Activated CD8-positive, alpha-beta memory T cell treated with anti-CD3 and anti-CD28 coated beads, Interleukin-2, amount 10 ng/mL, durations not matched to agents 7 days and 5 days (primary cell): ENCODE results near the gene HERPUD1. TPM values are rescaled to one million over a fixed set of nuclear protein-coding genes. Genes with fewer than 3 reads are reported as not detected.
"Not testable (repeated sequence)": the region's sequence is repeated elsewhere in the genome, so short reads cannot be mapped to it uniquely, and the experiment has no call there.

Experiments used
- ATAC-seq: fragments of 150-1000 bp; cut with Tn5 transposase; one replicate; pipeline ENCODE4 v1.10.0; 2021; ENCODE audit warnings: moderate library complexity
- CTCF ChIA-PET: fragments of 350-600 bp; sonication (Branson Sonifier 250); formaldehyde crosslinking; loops from one replicate; lab custom pipeline; 2021; ENCODE audit warnings: antibody characterized with exemption; lab: Charles Lee
- DNase-seq: peaks from one replicate; pipeline ENCODE4 v3.0.0-alpha.2; 2020
- H3K27ac Mint-ChIP-seq: one replicate; pipeline ENCODE4 v1.8.0; 2021; ENCODE audit warnings: mild to moderate bottlenecking, mixed read lengths
- H3K27me3 Mint-ChIP-seq: one replicate; pipeline ENCODE4 v1.8.0; 2021; ENCODE audit warnings: mixed read lengths
- H3K36me3 Mint-ChIP-seq: one replicate; pipeline ENCODE4 v1.8.0; 2021; ENCODE audit warnings: mild to moderate bottlenecking, mixed read lengths
- H3K4me1 Mint-ChIP-seq: one replicate; pipeline ENCODE4 v1.8.0; 2021; ENCODE audit warnings: mixed read lengths
- H3K4me3 Mint-ChIP-seq: one replicate; pipeline ENCODE4 v1.8.0; 2021; ENCODE audit warnings: mild to moderate bottlenecking, moderate library complexity, mixed read lengths
- H3K9me3 Mint-ChIP-seq: one replicate; pipeline ENCODE4 v1.8.0; 2022; ENCODE audit warnings: low read depth, mixed read lengths
- total RNA-seq, 2 experiments: library from RNA; stranded (reverse); gene quantifications; one replicate each; pipeline ENCODE4 v1.2.3, GENCODE V29; 2021

Gene HERPUD1, protein sequence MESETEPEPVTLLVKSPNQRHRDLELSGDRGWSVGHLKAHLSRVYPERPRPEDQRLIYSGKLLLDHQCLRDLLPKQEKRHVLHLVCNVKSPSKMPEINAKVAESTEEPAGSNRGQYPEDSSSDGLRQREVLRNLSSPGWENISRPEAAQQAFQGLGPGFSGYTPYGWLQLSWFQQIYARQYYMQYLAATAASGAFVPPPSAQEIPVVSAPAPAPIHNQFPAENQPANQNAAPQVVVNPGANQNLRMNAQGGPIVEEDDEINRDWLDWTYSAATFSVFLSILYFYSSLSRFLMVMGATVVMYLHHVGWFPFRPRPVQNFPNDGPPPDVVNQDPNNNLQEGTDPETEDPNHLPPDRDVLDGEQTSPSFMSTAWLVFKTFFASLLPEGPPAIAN
- 100 to 1,000 TPM; 127 to 149 TPM for total RNA-seq

DNA sequence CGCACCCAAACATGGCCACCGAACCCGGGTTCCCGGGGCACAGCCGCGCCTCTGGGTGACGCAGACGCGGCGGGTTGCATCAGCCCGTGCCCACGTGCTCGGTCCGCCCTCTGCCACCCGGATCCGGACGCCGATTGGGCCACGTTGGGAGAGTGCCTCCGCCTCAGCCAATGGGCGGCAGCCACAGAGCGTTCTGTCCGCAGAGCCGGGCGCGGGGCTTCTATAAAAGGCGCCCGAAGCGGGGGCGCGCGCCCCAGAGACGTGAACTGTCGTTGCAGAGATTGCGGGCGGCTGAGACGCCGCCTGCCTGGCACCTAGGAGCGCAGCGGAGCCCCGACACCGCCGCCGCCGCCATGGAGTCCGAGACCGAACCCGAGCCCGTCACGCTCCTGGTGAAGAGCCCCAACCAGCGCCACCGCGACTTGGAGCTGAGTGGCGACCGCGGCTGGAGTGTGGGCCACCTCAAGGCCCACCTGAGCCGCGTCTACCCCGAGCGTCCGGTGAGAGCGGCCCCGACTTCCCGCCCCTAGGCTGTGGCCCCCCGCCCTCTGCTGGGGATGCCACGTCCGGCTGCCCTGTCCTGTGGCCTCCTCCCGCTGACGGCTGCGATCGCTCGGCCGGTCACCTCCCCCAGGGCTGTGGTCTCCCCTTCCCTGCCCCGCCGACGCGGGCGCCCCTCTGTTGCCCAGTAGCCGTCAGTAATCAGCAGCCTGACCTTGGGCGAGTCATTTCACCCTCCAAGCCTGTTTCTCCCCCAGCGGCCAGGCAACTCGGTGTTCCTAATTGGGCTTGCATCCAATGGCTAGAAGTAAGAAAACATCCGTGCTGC lies at the start of gene HERPUD1:
Gene HERPUD1, plus strand, starts transcription at position 251 of the 829 bp plus-strand sequence. Its CDS starts 103 bp downstream, at position 354.
- Mint-ChIP-seq H3K4me1 (peaks cover 41% of the 10 kb centered on the region), H3K36me3 (peaks cover 43% of the 10 kb centered on the region), H3K27me3 (no peaks in the 10 kb centered on the region), H3K4me3 (peak within 1 kb of the TSS; percentile 92), H3K9me3 (no peaks in the 10 kb centered on the region), H3K27ac (peak within 1 kb of the TSS; percentile 98)
- CTCF ChIA-PET = interaction anchor here (1.0 to 2.4 kb wide), 3 partner anchors 13 to 65 kb away, joined by 4 to 8 read pairs (median 5); no protein-coding TSS in a partner anchor
- ATAC-seq = peak; percentile 93
- DNase-seq = peak; percentile 99

DNA sequence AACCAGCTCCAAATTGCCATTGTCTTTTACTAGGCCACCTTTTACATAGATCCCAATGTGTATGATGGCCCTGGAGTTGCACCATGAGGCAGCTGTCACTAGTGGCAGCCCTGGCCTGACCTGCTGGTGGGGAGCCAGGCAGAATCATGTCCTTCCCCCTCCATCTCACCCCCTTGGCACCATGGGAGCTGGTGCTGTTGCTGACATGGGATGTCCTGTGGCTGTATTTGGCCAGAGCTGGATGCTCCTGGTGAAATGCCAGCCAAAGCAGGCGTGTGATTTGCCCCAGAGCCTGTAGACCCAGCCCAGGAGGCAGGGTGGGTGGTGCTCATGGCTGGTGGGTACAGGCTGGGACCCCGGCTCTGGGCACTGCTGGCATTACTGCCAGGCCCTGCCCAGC lies 48.4 kb upstream of the HERPUD1 start:
- no peaks in the 10 kb centered on the region for H3K4me1 Mint-ChIP-seq
- H3K9me3 Mint-ChIP-seq = no peaks in the 10 kb centered on the region
- CTCF ChIA-PET = interaction anchor here (0.7 kb wide), 1 partner anchor 24 kb away, joined by 3 read pairs; no protein-coding TSS in a partner anchor
- H3K27me3 Mint-ChIP-seq = peaks cover 2% of the 10 kb centered on the region
- no peak overlapping the region for H3K4me3 Mint-ChIP-seq
- no peaks in the 10 kb centered on the region for H3K36me3 Mint-ChIP-seq
- H3K27ac Mint-ChIP-seq = no peak overlapping the region
- ATAC-seq (no peak), DNase-seq (no peak)

DNA sequence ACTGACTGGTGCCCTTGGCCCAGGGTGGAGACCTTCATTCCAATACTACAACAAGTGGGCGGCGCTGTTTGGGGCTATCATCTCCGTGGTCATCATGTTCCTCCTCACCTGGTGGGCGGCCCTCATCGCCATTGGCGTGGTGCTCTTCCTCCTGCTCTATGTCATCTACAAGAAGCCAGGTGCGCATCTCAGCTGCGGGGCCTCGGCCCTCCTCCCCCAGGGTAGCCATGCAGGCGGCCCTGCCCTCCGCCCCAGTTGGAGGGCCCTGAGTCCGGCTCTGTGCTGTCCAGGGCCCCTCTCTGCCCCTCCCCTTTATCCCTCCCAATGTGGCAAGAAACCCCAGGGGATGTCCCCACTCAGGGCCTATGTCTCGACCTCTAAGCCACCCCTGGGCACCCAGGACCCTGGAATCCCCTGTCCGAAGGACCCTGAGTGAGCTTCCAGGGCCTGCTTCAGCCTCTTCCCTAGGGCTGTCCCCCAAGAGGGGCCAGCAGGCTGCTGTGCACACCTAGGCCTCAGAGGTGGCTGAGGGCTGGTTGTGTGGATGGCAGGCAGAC lies 47.8 kb upstream of the HERPUD1 start:
- H3K27ac Mint-ChIP-seq = no peak overlapping the region
- CTCF ChIA-PET = no interaction called here

DNA sequence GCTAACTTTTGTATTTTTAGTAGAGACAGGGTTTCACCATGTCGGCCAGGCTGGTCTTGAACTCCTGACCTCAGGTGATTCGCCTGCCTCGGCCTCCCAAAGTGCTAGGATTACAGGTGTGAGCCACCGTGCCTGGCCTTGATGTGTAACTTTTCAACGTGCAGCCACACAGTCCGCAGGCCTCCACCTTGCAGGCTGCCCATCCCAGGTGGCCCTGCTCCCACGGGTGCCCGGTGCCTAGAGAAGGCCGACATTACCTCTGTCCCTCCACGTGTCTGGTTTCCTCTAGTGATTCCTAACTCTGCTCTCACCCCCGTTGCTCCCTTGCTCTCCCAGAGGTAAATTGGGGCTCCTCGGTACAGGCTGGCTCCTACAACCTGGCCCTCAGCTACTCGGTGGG lies 47.0 kb upstream of the HERPUD1 start:
- H3K27me3 Mint-ChIP-seq, ATAC-seq, H3K4me3 Mint-ChIP-seq, H3K9me3 Mint-ChIP-seq, H3K4me1 Mint-ChIP-seq, DNase-seq, H3K36me3 Mint-ChIP-seq, CTCF ChIA-PET, H3K27ac Mint-ChIP-seq: not testable (repeated sequence)

More for the DNA sequence above, 47.8 kb upstream of the HERPUD1 start:
- DNase-seq (no peak), ATAC-seq (no peak)
- Mint-ChIP-seq H3K36me3 (no peaks in the 10 kb centered on the region), H3K4me3 (no peak overlapping the region), H3K27me3 (peaks cover 2% of the 10 kb centered on the region), H3K4me1 (no peaks in the 10 kb centered on the region), H3K9me3 (no peaks in the 10 kb centered on the region)

DNA sequence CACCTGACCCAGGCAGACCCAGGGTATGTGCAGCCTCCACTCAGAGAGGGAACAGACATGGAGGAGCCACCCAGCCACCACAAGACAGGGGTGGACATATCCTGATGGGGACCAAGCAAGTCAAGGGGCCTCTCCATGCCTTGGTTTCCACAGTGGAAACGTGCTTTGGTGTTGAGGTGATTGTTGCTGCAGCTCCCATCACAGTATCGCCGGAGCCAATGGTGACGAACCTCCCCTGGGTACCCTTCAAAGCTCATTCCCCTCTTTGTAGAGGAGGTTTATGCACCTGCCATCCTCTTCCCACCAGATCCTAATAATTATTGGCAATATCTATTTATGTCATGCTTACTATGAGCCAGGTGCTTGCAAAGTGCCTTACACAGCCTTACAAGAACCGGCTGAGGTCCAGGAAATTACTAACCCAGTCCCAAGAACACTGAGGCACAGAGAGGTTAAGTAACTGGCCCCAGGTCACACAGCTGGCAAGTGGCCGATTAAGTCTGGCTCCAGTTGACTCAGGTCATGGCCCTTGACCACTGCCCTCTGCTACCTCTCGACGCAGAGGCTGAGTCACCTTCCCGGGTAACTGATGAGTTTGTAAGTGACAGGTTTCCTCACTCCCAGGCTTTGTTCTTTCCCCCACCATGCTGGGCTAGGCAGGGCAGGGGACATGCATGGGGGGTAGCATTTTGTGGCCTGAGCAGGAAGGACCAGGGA lies 46.3 kb upstream of the HERPUD1 start:
- CTCF ChIA-PET = no interaction called here
- Mint-ChIP-seq H3K27me3 (peaks cover 6% of the 10 kb centered on the region), H3K4me3 (no peak overlapping the region), H3K27ac (no peak overlapping the region), H3K4me1 (no peaks in the 10 kb centered on the region), H3K36me3 (no peaks in the 10 kb centered on the region), H3K9me3 (no peaks in the 10 kb centered on the region)
- DNase-seq (no peak), ATAC-seq (no peak)

DNA sequence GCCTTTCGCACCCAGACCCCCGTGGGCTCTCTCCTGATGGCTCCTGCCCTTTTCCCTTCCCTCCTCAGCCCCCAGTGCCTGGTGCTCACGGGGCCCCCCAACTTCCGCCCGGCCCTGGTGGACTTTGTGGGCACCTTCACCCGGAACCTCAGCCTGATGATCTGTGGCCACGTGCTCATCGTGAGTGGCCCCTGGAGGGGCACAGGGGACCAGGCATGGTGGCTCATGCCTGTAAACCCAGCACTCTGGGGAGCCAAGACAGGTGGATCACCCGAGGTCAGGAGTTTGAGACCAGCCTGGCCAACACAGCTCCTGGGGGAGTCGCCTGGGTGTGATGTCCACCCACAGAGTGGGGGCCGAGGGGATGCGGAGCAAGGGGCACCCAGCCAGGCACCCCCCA lies 45.6 kb upstream of the HERPUD1 start:
- H3K27me3 Mint-ChIP-seq = peaks cover 6% of the 10 kb centered on the region

DNA sequence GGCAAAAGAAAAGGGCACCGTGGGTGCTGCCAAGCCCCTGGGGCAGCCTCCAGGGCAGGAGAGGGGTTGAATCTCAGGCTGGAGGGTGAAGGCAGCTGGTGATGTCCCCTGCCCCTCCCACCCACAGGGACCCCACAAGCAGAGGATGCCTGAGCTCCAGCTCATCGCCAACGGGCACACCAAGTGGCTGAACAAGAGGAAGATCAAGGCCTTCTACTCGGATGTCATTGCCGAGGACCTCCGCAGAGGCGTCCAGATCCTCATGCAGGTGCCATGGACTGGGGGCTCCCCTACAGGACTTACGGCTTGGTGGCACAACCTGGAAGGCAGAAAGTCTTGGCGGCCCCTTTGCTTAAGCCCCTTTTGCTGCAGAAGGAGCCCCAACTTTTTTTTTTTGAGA lies 45.1 kb upstream of the HERPUD1 start:
- ATAC-seq (no peak), DNase-seq (no peak)
- Mint-ChIP-seq H3K9me3 (no peaks in the 10 kb centered on the region), H3K36me3 (no peaks in the 10 kb centered on the region), H3K27ac (no peak overlapping the region), H3K27me3 (peaks cover 6% of the 10 kb centered on the region), H3K4me1 (no peaks in the 10 kb centered on the region), H3K4me3 (no peak overlapping the region)
- CTCF ChIA-PET = interaction anchor here (1.1 kb wide), 1 partner anchor 78 kb away, joined by 3 read pairs; no protein-coding TSS in a partner anchor

More for the DNA sequence above, 45.6 kb upstream of the HERPUD1 start:
- ATAC-seq (no peak), DNase-seq (no peak)
- H3K36me3 Mint-ChIP-seq = no peaks in the 10 kb centered on the region
- no peak overlapping the region for H3K27ac Mint-ChIP-seq
- H3K4me3 Mint-ChIP-seq = no peak overlapping the region
- CTCF ChIA-PET = no interaction called here
- H3K9me3 Mint-ChIP-seq = no peaks in the 10 kb centered on the region
- H3K4me1 Mint-ChIP-seq = no peaks in the 10 kb centered on the region

DNA sequence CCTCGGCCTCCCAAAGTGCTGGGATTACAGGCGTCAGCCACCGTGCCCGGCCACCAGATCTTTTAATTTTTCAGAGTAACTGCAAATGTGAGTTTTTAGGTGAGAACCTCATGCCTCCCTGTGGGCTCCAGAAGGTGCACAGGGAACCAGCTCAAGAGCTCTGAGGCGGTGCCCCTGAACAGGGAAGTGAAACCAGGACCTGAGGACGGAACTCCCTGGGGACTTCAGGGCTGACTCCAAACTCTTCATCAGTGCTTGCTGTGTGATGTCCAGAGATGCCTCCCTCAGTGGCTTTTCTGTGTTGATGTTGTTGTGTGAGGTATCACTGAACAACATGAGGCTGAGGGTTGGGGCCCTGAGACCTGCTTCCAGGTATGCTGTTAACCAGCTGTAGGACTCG lies 43.1 kb upstream of the HERPUD1 start:
- DNase-seq = no peak
- ATAC-seq = no peak
- H3K36me3 Mint-ChIP-seq = no peaks in the 10 kb centered on the region
- no peaks in the 10 kb centered on the region for H3K4me1 Mint-ChIP-seq
- peaks cover 4% of the 10 kb centered on the region for H3K27me3 Mint-ChIP-seq
- no peak overlapping the region for H3K27ac Mint-ChIP-seq
- CTCF ChIA-PET = interaction anchor here (0.7 kb wide), 1 partner anchor 639 kb away, joined by 4 read pairs; no protein-coding TSS in a partner anchor
- no peaks in the 10 kb centered on the region for H3K9me3 Mint-ChIP-seq
- no peak overlapping the region for H3K4me3 Mint-ChIP-seq

DNA sequence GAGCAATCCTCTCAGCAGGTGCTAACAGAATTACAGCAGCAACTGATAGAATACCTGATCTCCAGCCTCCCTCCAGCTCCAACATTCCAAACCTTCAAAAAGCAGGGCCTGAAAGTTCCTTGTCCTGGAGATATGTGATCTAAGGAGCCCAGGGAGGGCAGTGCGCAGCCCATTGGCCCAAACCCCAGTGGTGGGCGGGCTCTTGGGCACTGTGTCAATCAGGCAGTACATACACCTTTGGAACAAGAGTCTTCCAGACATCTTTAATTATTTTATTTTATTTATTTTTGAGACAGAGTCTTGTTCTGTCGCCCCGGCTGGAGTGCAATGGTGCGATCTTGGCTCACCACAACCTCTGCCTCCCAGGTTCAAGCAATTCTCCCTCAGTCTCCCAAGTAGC lies 42.7 kb upstream of the HERPUD1 start:
- Mint-ChIP-seq H3K27me3 (peaks cover 4% of the 10 kb centered on the region), H3K27ac (no peak overlapping the region), H3K4me1 (no peaks in the 10 kb centered on the region), H3K36me3 (no peaks in the 10 kb centered on the region), H3K4me3 (no peak overlapping the region), H3K9me3 (no peaks in the 10 kb centered on the region)
- ATAC-seq (no peak), DNase-seq (no peak)
- CTCF ChIA-PET = no interaction called here

DNA sequence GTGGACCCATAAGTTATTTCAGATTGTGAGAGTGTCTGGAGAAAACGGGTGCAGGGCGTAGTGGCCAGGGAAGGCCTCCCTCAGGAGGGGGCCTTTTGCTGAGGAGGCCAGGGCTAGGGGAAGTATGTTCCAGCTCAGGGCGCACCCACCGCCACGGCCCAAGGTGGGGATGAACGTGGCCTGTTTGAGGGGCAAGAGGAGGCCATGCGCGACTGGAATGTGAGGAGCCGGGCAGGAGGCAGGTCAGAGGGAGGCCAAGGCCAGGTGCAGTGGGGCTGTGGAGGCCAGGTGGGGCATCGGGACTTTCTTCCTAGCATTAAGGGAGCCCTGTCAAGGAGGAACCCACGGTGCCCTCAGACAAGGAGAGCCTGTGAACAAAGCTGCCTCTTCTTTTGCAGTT lies 40.3 kb upstream of the HERPUD1 start:
- Mint-ChIP-seq H3K4me1 (no peaks in the 10 kb centered on the region), H3K27me3 (peaks cover 12% of the 10 kb centered on the region), H3K27ac (no peak overlapping the region), H3K9me3 (no peaks in the 10 kb centered on the region), H3K36me3 (no peaks in the 10 kb centered on the region), H3K4me3 (no peak overlapping the region)
- DNase-seq (no peak), ATAC-seq (no peak)
- CTCF ChIA-PET = no interaction called here

DNA sequence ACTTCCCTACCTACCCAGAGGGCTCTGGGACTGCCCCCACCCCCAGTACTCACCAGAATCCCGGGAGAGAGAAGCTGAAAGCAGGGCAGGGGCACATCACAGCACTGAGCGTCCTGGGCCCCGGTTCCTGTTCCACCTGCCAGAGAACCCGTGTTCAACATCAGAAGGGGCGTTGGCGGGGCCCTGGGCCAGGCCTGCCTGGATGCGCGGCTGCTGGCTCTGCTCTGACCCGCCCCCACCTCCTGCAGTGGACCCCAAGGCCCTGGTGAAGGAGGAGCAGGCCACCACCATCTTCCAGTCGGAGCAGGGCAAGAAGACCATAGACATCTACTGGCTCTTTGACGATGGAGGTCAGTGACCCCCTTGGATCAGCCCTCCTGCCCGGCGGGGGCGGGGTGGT lies 39.2 kb upstream of the HERPUD1 start:
- no peaks in the 10 kb centered on the region for H3K9me3 Mint-ChIP-seq
- no peak overlapping the region for H3K27ac Mint-ChIP-seq
- H3K4me1 Mint-ChIP-seq = peaks cover 5% of the 10 kb centered on the region
- H3K36me3 Mint-ChIP-seq = no peaks in the 10 kb centered on the region
- DNase-seq (no peak), ATAC-seq (no peak)
- CTCF ChIA-PET = no interaction called here
- H3K27me3 Mint-ChIP-seq = peaks cover 23% of the 10 kb centered on the region
- H3K4me3 Mint-ChIP-seq = no peak overlapping the region

DNA sequence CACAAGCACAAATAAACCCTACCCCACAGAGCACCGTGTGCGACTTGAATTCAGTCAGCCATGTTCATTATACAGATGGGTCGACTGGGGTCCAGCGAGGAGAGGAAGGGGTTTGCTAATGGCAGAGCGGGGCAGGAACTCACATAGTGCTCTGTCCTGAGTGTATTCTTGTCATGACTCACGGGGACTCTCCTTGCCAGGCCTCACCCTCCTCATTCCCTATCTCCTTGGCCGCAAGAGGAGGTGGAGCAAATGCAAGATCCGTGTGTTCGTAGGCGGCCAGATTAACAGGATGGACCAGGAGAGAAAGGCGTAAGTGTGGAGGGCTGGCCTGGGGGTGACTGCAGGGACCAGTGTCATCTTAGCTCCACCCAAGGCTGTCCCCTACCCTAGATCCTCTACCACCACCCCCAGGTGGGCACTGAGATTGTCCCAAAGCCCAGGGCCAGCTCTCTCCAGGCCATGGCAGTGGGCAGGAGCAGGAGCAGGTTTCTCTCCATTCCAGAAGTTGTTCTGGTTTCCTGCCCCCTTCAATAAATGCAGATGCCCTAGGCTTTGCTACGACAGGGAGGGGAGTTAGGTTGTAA lies 37.5 kb upstream of the HERPUD1 start:
- Mint-ChIP-seq H3K36me3 (no peaks in the 10 kb centered on the region), H3K9me3 (no peaks in the 10 kb centered on the region), H3K27me3 (peaks cover 34% of the 10 kb centered on the region), H3K4me1 (peaks cover 17% of the 10 kb centered on the region), H3K27ac (no peak overlapping the region), H3K4me3 (no peak overlapping the region)
- DNase-seq = no peak
- CTCF ChIA-PET = interaction anchor here (0.9 to 1.6 kb wide), 3 partner anchors 25 to 61 kb away, joined by 3 to 5 read pairs (median 3); no protein-coding TSS in a partner anchor
- ATAC-seq = no peak
